Omental fat pad (tissue), 4 donors: Measurements from ENCODE around the gene GCK. TPM values are rescaled to one million over a fixed set of nuclear protein-coding genes. Genes with fewer than 3 reads are reported as not detected.
A peak's percentile ranks its signal among the peaks of the same experiment; 100 is the strongest.

Experiments
- ATAC-seq: fragments of 150-250 bp; one replicate; pipeline ENCODE4 v1.9.1; 2016; ENCODE audit warnings: mild to moderate bottlenecking, moderate library complexity; ENCODE audit not compliant: low FRiP score
- DNase-seq: peaks from one replicate; pipeline ENCODE4 v3.0.0-alpha.2; 2019; ENCODE audit warnings: low spot score
- CTCF ChIP-seq, 3 donors: fragments of 450-650 bp; IDR thresholded peaks; one replicate each; pipeline ENCODE4 v1.5.1; 2016 to 2017; ENCODE audit warnings: antibody characterized with exemption in 3 of 3, mild to moderate bottlenecking in 3 of 3, moderate library complexity in 2 of 3
- total RNA-seq, 4 donors: library from RNA; depleted of rRNA; stranded (reverse); fragments of >200 nt; gene quantifications; one replicate each; pipeline ENCODE4 v1.1.0, GENCODE V29; 2016

The GCK gene
- total RNA-seq, 4 donors from 2014 or later = 0.38 to 3.9 (median 1.1) TPM

- no peak for ATAC-seq
- no peak for TF ChIP-seq CTCF (IDR thresholded peaks at IDR 0.05)
- no peak for DNase-seq
These were observed 586 bp downstream of the GCK start for GRCh38 chr7:44188480-44189225.

- TF ChIP-seq CTCF (IDR thresholded peaks at IDR 0.05) = no peak
- ATAC-seq = no peak
- no peak for DNase-seq
These were observed 1.4 kb downstream of the GCK start for GRCh38 chr7:44187636-44188416.

DNA sequence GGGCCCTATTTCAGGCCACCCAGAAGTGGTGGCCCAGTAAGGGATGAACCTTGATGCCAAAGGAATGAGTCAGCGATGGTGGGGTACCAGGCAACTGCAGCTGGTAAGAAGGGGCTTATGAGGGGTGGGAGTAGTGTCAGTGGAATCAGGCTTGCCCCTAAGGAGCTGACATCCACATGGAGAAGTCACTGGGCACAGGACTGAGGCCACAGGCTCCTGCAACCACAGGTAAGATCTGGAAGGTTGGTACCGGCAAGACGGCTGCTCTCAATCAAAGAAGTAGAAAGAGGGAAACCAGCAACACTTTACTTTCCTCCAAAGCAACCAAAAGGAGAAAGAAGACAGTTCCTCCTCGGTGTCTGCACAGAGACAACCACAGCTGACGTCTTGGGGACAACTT, 2.5 kb downstream of the GCK start:
- DNase-seq (no peak), ATAC-seq (no peak)
- TF ChIP-seq CTCF (IDR thresholded peaks at IDR 0.05) = no peak

GRCh38 chr7:44185729-44186128, 3.5 kb downstream of the GCK start:
- no peak for DNase-seq

GRCh38 chr7:44184873-44185446, 4.3 kb downstream of the GCK start:
- DNase-seq (no peak), ATAC-seq (no peak)
- no peak for TF ChIP-seq CTCF (IDR thresholded peaks at IDR 0.05)

More at GRCh38 chr7:44185729-44186128, 3.5 kb downstream of the GCK start:
- no peak for TF ChIP-seq CTCF (IDR thresholded peaks at IDR 0.05)
- ATAC-seq = no peak

GRCh38 chr7:44184206-44184872, 4.9 kb downstream of the GCK start:
- no peak for TF ChIP-seq CTCF (IDR thresholded peaks at IDR 0.05)
- no peak for DNase-seq
- peak; percentile 82 for ATAC-seq
